ENCODE data around the gene GZMM. TPM values are rescaled to one million over a fixed set of nuclear protein-coding genes. Genes with fewer than 3 reads are reported as not detected.

GZMM gene
- total and polyA plus RNA-seq, 2 of the 13 experiments (the other 11 are each of a cell fraction or from before 2014, with no cell fraction given): 0.07 TPM; not detected in 1

DNA sequence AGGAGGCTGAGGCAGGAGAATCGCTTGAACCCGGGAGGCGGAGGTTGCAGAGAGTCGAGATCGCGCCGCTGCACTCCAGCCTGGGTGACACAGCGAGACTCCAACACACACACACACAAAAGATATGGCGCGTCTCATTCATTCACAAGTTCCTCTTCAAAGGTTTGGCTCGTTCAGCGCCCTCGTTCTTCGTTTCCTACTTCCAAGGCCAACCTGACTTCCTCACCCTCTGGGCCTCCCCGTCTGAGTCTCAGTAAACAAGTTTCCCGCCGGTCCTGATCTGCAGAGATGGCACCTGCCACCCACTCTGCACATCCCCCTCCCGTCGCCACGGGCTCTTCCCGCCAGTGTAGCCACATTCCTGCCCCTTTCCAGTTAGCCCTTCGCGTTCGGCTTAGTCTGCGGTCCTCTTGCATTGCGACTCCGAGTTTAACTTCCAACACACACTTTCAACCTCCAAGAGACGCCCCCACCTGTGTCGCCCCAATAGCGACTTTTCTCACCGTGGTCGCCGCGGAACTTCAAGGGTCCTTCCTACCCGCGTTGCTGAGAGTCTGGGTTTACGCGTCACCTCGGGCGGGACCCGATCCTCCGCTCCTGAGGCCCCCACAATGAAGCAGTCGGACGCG lies 27.2 kb downstream of the GZMM start (continued):
- TF ChIP-seq PATZ1 (CRISPR knock-in tag; IDR thresholded peaks at IDR 0.05) (peak; percentile 76), ZBTB26 (CRISPR knock-in tag; IDR thresholded peaks at IDR 0.05; ENCODE audit: borderline replicate concordance) (peak; percentile 81; the same call in 1 of the 2 replicates), HIVEP1 (CRISPR knock-in tag; IDR thresholded peaks at IDR 0.05) (0 out of 2 replicates have a peak, but pooled peaks have one; percentile 40), ZNF713 (CRISPR knock-in tag; IDR thresholded peaks at IDR 0.05) (no peak), ZNF503 (CRISPR knock-in tag; IDR thresholded peaks at IDR 0.05) (peak; percentile 52; the same call in 1 of the 2 replicates), REL (CRISPR knock-in tag; conservative IDR thresholded peaks at IDR 0.05) (0 out of 2 replicates have a peak, but pooled peaks have one; percentile 53), SETDB1 (CRISPR knock-in tag; IDR thresholded peaks at IDR 0.05; ENCODE audit: borderline replicate concordance) (no peak), LCORL (IDR thresholded peaks at IDR 0.05) (no peak), LCORL (CRISPR knock-in tag; IDR thresholded peaks at IDR 0.05) (no peak), ZNF597 (CRISPR knock-in tag; IDR thresholded peaks at IDR 0.05) (no peak), SP2 (CRISPR knock-in tag; IDR thresholded peaks at IDR 0.05) (no peak), FOXK2 (IDR thresholded peaks at IDR 0.05) (no peak), ZNF788 (CRISPR knock-in tag; IDR thresholded peaks at IDR 0.05; ENCODE audit: borderline replicate concordance) (peak; percentile 70), FOXP1 (IDR thresholded peaks at IDR 0.05) (no peak), FOXP1 (CRISPR knock-in tag; IDR thresholded peaks at IDR 0.05) (peak; percentile 49; the same call in 1 of the 2 replicates), ZNF564 (CRISPR knock-in tag; IDR thresholded peaks at IDR 0.05) (0 out of 2 replicates have a peak, but pooled peaks have one; percentile 32), NPAS2 (CRISPR knock-in tag; IDR thresholded peaks at IDR 0.05; ENCODE audit: borderline replicate concordance) (no peak), ZNF460 (CRISPR knock-in tag; IDR thresholded peaks at IDR 0.05; ENCODE audit: borderline replicate concordance) (peak; percentile 53), USF2 (IDR thresholded peaks at IDR 0.05; ENCODE audit: low read depth, low read length) (no peak), USF2 (CRISPR knock-in tag; IDR thresholded peaks at IDR 0.05; ENCODE audit: borderline replicate concordance) (no peak)
- TF ChIP-seq, protein P1, sequence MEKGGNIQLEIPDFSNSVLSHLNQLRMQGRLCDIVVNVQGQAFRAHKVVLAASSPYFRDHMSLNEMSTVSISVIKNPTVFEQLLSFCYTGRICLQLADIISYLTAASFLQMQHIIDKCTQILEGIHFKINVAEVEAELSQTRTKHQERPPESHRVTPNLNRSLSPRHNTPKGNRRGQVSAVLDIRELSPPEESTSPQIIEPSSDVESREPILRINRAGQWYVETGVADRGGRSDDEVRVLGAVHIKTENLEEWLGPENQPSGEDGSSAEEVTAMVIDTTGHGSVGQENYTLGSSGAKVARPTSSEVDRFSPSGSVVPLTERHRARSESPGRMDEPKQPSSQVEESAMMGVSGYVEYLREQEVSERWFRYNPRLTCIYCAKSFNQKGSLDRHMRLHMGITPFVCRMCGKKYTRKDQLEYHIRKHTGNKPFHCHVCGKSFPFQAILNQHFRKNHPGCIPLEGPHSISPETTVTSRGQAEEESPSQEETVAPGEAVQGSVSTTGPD (CRISPR knock-in tag; IDR thresholded peaks at IDR 0.05): no peak

Data from HepG2 (cell line).